Measurements from ENCODE around the gene WDFY3. TPM values are rescaled to one million over a fixed set of nuclear protein-coding genes. Genes with fewer than 3 reads are reported as not detected.

Gene WDFY3
- total and polyA plus RNA-seq, 9 donors: 13.2 to 90.0 (median 77.4) TPM

GRCh38 chr4:84915396-84915780 lies 51.1 kb downstream of the WDFY3 start:
- Histone ChIP-seq H3K4me3 (no peak overlapping the region), H3K4me1 (ENCODE audit: insufficient read depth) (no peaks in the 10 kb centered on the region), H3K27ac (no peak overlapping the region), H3K27me3 (no peaks in the 10 kb centered on the region), H3K36me3 (no peaks in the 10 kb centered on the region), H3K9me3 (no peaks in the 10 kb centered on the region)
- intact Hi-C loops (cut with DNase I): no loop called here
- DNase-seq: no peak
- TF ChIP-seq CTCF (IDR thresholded peaks at IDR 0.05) (no peak), POLR2A (IDR thresholded peaks at IDR 0.05) (no peak), EP300 (IDR thresholded peaks at IDR 0.05) (no peak)

GRCh38 chr4:84914686-84915395 lies 51.6 kb downstream of the WDFY3 start:
- 90 to 95% (median 93%) methylated on average over 2 of the region's 2 CpGs for WGBS, 3 donors
- peaks cover 2% of the 10 kb centered on the region for H3K4me1 ChIP-seq (ENCODE audit: insufficient read depth)
- H3K4me3 ChIP-seq: no peak overlapping the region

GRCh38 chr4:84913176-84913575 lies 53.3 kb downstream of the WDFY3 start:
- Histone ChIP-seq H3K4me1 (ENCODE audit: insufficient read depth) (peaks cover 2% of the 10 kb centered on the region), H3K27me3 (no peaks in the 10 kb centered on the region), H3K4me3 (no peak overlapping the region), H3K9me3 (no peaks in the 10 kb centered on the region), H3K27ac (no peak overlapping the region), H3K36me3 (no peaks in the 10 kb centered on the region)
- intact Hi-C loops (cut with DNase I): no loop called here
- TF ChIP-seq CTCF (IDR thresholded peaks at IDR 0.05) (no peak), POLR2A (IDR thresholded peaks at IDR 0.05) (no peak), EP300 (IDR thresholded peaks at IDR 0.05) (no peak)
- WGBS, 3 donors: 96 to 98% (median 96%) methylated on average over 3 of the region's 3 CpGs
- DNase-seq: no peak

More at GRCh38 chr4:84914686-84915395, 51.6 kb downstream of the WDFY3 start:
- Histone ChIP-seq H3K36me3 (no peaks in the 10 kb centered on the region), H3K9me3 (no peaks in the 10 kb centered on the region), H3K27ac (no peak overlapping the region), H3K27me3 (no peaks in the 10 kb centered on the region)
- no peak for DNase-seq
- intact Hi-C loops (cut with DNase I): no loop called here
- TF ChIP-seq CTCF (IDR thresholded peaks at IDR 0.05): no peak
- no peak for TF ChIP-seq POLR2A (IDR thresholded peaks at IDR 0.05)
- no peak for TF ChIP-seq EP300 (IDR thresholded peaks at IDR 0.05)

- H3K9me3 ChIP-seq: no peaks in the 10 kb centered on the region
- no peak for TF ChIP-seq CTCF (IDR thresholded peaks at IDR 0.05)
- TF ChIP-seq EP300 (IDR thresholded peaks at IDR 0.05): no peak
- TF ChIP-seq POLR2A (IDR thresholded peaks at IDR 0.05): no peak
- intact Hi-C loops (cut with DNase I): no loop called here
- no peak for DNase-seq
- H3K27ac ChIP-seq: no peak overlapping the region
- peaks cover 3% of the 10 kb centered on the region for H3K4me1 ChIP-seq (ENCODE audit: insufficient read depth)
- WGBS, 3 donors: 89 to 95% (median 94%) methylated on average over 2 of the region's 2 CpGs
- H3K27me3 ChIP-seq: no peaks in the 10 kb centered on the region
- H3K4me3 ChIP-seq: no peak overlapping the region
- no peaks in the 10 kb centered on the region for H3K36me3 ChIP-seq
These were observed 53.7 kb downstream of the WDFY3 start for GRCh38 chr4:84912741-84913140.
